HG03442 (cell line): ENCODE data around the gene TSPAN17.

Experiments used
- ATAC-seq: cut with Tn5 transposase; IDR thresholded peaks from one replicate; pipeline ENCODE4 v1.9.1; 2021; ENCODE audit warnings: mild to moderate bottlenecking, moderate library complexity; ENCODE audit not compliant: unreplicated experiment

Gene TSPAN17

DNA sequence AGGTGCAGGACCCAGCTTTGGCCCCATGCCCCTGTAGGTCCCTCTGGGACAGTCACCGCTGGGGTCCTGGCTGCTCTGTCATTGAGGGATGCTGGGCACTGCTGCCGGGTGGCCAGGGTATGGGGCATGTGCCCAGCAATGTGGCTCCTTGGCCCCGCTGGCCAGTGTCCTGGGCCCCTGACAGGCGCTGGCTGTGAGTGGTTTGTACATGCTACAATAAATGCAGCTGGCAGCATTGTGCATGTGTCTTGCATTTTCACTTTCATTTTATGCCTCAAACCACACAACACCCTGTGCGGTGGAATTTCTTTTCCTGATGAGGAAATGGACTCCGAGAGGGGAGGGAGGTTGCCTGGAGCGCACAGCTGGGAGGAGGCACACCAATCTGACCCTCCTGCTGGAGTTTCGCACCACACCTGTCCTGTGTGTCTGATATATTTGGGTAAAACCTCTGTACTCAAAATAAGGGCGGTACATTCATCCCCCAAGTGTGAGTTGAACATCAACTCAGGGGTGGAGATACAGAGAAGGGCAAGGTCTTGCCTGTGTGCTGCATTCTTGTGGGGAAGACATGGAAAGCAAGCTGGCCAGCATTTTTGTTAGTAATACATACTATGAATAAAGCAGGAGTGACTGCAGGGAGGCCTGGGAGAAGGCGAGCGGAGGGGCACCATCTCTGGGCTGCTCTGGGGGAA lies 11.7 kb downstream of the TSPAN17 start:
- ATAC-seq, result no peak

DNA sequence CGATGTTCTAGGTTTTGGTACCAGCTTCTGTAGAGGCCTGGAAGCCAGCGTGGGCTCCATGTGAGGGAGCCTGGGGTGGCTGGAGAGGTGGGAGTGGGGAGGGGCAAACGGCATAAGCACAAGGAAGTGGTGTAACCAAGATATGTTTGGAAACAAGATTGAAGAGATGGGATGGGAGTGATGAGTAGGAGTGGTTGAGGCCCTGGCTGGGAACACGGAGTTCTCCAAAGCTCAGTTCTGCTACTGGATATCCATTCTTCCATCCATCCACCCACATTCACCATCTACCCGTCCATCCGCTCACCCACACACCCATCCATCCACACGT lies 12.2 kb downstream of the TSPAN17 start:
- ATAC-seq, result no peak

DNA sequence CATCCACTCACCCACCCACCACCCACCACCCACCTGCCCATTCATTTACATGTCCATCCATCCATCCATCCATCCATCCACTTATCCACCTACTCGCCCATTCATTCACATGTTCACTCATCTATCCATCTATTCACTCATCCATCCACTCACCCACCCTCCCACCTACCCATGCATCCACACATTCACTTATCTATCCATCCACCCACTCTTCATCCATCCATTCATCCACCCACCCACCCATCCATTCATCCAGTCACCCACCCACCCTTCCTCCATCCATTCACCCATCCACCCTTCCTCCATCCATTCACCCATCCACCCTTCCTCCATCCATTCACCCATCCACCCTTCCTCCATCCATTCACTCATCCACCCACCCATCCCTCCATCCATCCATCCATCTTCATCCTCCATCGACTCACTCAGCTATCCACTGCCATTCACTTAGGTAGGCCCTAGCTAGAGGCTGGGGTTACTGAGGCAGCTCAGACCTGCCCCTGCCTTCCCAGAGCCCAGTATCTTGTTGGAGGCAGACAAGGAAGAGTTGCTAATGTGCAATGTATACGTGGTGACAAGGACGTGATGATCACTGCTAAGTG lies 12.7 kb downstream of the TSPAN17 start:
- no peak for ATAC-seq

DNA sequence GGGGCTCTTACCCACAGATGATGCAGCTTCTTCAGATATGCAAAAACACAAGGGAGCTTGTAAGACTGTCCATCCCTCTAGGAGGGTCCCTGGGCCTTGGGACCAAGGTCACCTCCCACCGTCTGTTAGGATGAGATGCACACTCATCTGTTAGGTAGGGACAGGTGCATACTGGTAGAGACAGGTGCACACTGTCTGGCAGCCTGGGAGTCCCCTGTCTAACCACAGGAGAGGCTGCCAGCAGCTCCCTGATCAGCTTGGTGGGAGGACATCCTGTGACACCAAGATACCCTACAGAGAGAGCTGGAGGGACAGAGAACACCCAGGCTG lies 13.2 kb downstream of the TSPAN17 start:
- ATAC-seq, result no peak

DNA sequence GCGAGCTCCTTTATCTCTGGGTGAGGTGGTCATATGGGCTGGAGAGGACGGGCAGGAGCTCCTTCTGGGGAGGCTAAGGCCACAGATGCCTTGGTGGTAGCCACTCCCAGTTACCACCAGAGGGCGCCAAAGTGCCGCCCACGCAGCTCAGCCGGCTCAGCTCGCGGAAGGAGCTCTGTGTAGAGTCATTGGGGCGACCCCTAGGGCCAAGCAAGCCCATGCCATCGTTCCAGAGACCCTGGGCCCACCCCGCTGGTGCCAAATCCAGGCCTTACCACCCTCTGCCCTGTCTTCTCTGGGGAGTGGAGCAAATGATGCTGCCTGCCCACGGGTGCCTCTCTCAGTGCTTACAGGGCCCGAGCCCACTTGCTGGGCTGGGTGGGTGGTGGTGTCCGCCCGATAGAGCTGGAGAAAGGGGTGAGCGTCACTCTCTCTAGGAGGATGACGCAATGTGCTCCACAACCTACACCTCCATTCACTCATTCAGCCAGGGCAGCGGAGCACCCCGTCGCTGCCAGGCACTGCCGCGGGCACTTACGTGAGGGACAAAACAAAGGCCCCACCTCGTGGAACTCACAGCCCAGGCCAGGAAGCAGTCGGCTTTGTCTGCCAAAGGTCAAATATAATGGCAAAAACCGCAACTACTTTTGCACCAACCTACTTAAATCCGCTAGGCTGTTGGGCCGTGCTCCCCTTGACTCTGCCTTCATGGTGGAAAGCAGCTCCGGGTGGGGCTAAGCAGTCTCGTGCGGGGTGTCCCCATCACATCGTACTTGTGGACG lies 13.8 kb downstream of the TSPAN17 start:
- ATAC-seq, result no peak

DNA sequence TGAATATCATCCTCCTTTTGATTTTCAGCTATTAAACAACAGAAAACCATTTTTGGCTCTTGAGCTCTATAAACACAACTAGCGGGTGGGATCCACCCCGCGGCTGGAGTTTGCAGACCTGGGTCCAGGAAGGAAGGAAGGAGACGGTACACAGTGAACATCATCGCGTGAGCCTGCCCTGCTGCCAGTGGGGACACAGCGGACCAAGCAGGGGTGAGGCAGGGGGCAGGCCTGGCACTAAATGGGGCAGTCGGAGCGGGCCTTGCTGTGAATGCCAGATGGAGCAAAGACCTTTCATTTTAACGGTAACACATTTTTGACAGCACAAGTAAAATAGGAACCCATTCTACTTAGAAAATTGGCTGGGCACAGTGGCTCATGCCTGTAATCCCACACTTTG lies 14.4 kb downstream of the TSPAN17 start:
- ATAC-seq, result no peak

DNA sequence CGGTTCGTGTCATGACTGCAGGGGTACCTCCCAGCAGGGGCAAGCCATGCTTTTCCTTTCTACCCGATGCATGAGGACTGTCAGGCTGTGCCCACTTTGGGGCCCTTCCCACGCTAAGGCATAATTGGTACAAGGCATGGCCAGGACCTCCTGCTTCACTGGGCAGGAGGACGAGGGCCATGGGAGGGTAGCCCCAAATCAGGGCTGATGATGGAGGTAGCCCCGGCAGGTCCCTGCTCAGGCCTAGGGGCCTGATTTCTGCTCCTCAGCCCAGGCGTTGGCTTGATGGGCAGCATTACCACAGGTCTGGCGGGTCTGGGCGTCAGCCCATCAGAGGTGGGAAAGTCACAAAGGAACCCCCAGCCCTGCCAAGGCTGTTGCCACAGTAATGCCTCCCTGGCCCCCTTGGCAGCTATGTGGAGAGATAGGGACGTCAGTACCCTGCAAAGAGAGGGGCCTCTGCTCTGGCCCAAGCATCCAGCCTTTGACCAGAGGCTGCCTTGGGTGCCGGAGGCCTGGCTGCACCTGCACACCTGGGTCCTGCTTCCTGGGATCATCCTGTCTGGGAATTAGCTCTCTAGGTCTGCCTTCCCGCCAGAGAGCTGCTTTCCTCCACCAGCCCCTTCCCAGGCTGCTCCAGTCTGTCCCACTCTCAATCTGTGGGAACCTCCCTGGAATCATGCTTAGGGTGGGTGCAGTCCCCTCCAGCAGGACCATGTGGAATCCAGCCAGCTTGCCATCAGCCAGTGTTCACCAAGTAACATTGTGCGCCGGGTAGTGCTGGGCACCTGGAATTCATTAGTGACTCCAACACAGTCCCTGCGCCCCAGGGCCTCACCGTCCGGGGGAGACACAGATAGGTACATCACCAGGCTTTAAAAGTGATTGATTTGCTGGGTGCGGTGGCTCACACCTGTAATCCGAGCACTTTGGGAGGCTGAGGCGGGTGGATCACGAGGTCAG lies 15.4 kb downstream of the TSPAN17 start:
- no peak for ATAC-seq

DNA sequence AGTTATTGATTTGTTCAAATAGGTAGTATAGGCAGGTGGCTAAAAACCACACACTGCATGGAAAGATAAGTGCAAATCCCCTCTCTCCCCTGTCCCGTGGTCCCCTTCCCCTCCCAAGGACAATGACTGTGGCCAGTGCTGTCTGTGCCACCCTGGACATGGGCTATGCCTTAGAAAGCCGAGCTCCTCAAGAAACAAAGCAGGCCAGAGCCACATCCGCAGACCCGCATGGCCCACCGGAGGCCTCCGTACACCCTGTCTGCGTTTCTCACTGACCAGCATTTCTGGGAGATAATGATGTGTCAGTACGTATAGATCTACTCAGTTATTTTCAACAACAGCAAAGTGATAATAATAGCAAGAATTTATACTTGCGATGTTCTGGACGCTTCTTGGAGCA lies 16.3 kb downstream of the TSPAN17 start:
- ATAC-seq, result no peak

DNA sequence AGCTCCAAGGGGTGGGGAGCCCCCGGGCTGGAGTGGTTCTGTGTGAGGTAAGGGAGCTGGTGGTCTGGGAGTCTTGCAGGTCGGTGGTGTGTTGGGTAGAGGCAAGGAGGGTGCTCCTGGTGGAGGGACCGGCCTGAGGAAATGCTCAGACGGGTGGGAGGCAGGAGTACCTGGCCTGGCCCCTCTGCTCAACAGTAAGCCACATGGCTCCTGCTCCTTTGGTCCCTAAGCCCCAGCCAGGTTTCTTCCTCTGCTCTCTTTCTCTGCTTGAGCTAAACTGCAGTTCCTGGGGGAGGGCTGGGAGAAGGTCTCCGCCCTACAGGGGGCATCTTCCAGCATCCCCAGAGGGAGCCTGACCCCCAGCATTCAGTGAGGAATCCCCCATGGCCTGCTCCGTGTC lies 17.2 kb downstream of the TSPAN17 start:
- ATAC-seq, result no peak

DNA sequence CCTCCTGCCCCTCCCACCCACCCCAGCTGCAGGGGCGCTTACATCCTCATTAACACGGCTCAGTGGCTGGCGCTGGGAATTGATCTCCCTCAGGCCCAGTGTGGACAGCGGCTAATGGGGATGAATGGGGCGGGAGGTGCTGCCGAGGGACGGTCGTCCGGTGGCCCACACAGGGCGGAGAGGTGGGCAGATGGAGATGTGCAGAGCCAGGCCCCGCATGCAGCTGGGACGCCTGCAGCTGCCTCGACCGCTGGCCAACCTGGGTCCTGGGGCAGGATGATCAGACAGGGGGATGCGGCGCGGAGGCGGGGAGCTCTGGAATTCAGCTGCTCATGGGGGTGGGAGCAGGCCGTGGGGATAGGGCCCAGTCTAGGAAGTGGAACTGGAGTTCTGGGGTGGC lies 17.6 kb downstream of the TSPAN17 start:
- ATAC-seq, result no peak

DNA sequence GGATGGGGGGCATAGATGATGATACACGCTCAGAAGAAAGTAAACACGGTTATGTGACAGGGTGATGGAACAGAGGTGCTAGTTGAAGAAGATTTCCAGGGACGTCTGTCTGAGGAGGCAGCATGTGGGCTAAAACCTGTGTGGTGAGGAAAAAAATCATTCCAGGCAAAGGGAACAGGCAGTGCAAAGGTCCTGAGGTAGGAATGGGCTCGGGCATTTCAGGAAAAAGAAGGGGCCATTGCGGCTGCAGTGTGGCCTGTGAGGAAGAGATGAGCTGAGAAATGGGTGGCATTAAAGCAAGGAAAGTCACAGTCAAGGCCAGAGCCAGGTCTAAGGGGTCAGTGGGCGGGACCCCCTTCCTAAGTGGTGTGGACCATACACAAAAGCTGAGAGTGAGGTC lies 18.2 kb downstream of the TSPAN17 start:
- ATAC-seq, result no peak

DNA sequence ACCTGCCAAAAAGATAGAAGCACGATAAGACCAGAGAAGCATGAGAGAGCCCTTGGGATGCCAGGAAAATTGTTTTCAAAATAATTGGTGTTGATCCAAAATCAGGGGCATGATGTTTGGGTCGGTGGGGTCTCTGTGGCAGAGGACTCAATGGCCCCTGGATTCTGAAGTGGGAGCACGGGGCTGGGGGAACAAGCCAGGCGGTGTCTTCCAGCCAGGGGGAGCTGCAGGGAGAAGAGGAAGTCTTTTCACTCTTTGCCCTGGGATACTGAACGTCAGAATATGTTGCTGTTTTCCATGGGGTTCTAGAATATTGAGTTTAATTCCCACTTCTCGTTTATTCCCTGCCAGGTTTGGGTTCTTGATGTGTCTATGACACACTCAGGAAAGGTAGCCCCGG lies 20.4 kb downstream of the TSPAN17 start:
- no peak for ATAC-seq

DNA sequence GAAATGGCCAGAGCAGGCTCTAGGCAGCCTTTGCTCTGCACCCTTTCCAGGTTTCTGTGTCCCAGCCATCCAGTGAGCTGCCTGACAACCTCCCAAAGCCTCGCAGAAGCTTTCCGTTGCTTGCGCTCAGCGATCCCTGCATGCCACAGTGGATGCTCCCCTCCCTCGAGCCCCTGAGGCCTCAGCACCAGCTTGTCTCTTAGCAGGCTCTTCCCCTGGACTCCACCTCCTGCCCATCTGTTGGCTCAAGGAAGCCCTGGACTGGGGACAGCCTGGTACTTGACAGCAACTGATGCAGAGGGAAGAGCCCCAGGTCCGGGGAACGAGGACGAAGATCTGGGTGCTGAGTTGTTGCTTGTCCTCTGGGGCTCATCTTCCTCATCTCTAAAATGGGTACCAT lies 23.2 kb downstream of the TSPAN17 start:
- no peak for ATAC-seq

DNA sequence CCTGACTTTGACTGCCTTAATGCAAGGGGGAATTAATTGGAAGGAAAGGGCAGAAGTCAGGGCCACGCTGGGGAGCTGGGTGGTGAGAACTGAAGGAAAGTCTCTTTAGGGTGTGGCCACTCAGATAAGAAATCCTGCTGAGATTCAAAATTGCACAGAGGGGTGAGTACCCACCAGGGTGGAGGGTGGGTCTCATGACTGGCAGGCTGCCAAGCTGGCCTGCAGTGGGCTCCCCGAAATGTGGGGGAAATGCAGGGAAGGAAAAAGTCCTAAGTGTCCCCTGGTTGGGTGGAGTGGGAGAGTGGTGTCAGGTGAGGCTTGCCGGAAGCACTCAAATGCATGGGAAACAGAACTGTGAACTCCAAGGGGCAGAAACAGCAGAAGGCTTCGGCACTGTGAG lies 24.1 kb downstream of the TSPAN17 start:
- no peak for ATAC-seq

DNA sequence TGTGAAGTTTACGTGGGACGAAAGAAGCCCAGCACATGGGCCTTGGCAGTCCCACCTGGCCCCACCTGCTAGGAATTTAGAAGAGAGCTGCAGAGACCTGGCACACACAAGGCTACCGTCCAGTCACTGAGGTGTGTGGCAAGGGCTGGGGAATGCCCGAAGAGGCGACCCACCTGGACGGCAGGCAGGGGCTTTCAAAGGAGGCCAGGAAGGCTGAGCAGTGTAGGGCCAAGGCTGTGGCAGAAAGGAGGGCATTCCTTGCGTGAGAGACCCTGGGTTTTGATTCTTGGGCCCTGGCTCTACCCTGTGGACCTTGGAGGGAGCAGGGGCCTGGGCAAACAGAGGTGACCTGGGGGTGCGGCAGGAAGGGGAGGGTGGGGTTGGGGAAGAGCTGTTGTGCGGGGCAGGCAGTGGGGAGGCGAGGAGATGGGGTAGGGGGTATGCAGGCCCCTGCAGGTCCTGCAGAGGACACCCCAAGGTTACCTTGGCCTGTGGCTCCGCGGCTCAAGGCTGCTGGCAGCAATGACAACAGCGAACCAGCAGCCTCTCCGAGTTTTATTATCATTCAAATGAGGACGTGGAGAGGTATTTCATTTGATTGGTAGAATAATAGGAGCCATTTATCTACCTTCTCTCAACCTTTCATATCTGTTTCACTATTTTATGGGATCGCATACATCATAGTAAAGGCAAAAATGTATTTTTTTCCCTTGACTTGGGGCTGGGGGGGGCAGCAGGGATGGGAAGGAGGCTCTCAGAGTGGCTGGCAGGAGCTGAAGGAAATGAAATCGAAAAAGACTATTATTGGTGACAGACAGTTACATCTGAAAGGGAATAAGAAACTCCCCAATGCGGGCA lies 24.8 kb downstream of the TSPAN17 start:
- ATAC-seq, result no peak

DNA sequence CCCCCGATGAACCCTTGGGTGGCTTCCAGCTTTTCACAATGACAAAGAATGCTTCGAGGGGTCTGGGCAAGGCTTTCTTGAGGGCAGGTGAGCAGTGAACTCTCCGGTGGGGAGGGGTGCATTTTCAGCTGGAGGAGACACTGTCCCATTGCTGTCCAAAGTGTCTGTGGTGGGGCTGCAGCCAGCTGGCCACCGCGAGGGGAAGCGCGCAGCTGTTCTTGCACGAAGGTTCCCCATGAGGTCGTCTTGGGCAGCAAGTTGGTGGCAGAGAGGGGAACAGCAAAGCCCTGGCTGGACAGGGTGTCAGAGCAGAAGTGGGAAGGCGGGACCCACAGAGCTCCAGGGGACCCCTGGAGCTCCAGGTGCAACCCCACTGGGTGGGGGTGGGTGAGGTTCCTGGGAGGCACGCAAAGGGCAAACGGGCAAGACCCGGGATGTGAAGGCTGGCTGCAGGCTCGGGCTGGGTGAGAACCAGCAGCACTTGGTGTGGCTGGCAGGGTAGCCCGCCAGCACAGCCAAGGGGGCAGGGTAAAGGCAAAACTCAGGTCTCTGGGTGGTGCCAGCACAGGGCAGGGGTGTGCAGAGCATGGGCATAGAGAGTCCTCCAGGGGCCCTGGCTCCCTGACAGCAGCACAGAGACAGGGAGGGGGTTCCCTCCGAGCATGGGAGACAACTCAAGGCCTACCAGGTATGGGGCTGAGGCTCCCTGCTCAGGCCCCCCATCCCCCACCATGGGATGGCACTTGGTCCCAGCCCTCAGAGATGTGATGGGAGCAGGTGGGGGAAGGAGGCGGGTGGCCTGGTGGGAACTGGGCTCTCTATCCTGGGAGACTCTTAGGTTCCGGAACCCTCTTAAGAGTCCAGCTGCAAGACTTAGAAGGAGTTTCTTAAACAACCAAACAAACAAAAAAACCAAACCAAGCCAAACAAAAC lies 26.6 kb downstream of the TSPAN17 start:
- ATAC-seq, result no peak

DNA sequence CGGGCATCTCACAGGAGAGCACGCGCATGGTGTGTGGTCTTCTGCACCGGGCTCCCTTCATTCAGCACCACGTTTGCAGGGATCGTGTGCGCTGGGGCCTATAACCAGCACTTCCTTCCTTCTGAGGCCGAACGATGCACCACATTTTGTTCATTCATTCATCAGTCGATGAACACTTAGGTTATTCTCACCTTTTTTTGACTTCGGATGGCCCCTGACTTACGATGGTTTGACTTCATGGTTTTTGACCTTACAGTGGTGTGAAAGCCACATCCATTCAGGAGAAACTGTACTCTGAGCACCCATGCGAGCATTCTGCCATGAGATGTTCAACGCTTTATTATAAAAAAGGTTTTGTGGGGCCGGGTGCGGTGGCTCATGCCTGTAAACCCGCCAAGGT lies 27.5 kb downstream of the TSPAN17 start:
- ATAC-seq, result no peak

DNA sequence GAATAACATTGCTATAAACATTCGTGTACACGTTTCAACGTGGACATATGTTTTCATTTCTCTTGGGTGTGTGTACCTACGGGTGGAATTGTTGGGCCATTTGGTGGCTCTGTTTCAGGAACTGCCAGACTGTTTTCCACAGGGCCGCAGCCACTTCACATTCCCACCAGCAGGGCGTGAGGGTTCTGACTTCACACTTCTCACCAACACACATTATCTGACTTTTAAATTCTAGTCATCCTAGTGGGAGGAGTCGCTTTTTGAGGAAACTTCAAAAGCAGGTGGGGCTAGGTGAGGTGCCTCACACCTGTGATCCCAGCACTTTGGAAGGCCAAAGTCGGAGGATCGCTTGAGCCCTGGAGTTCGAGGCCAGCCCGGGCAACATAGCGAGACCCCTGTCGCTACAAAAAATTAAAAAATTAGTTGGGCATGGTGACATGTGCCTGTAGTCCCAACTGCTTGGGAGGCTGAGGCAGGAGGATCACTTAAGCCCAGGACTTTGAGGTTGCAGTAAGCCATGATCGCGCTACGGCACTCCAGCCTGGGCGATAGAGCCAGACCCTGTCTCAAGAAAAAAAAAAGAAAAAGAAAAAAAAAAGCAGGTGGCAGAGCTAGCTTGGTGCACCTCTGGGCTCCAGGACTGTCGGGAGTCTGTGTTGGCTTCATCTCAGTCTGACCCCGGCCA lies 28.5 kb downstream of the TSPAN17 start:
- ATAC-seq, result no peak

DNA sequence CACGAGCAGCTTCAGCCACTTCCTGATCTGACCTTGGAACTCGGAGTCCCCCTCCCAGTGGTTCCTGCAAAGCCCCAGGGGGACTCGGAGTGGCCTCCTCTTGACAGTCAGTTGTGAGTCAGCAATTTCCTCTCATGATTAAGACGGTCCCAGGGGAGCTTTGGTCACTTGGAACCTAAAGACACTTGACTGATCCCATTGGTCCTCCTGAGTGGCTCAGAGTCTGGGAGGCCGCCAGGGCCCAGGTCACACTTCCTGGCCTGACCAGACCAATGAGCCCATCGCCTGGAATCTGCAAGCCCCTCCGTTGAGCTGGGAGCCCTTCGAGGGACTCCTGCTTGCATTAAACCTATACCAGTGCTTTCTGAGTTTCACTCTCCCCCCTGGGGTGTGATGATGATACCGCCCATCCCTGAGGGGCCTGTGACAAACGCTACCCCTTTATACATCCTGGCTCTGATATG lies 29.1 kb downstream of the TSPAN17 start:
- ATAC-seq, result peak; percentile 68
